Lower leg skin (tissue), 4 donors: ENCODE results near the gene CDH22. TPM values are rescaled to one million over a fixed set of nuclear protein-coding genes. Genes with fewer than 3 reads are reported as not detected.
A peak's percentile ranks its signal among the peaks of the same experiment; 100 is the strongest.

Experiments used
- DNase-seq, 2 donors: peaks; one replicate each; pipeline ENCODE4 v3.0.0-alpha.2; 2019; ENCODE audit warnings: low spot score in 2 of 2
- H3K4me3 ChIP-seq: fragments of 200-600 bp; sonication (generic); 2 replicates; pipeline ENCODE4 v1.5.1; 2017; ENCODE audit warnings: mild to moderate bottlenecking, low read depth; ENCODE audit not compliant: poor library complexity, severe bottlenecking
- POLR2A ChIP-seq, 2 donors: fragments of 450-650 bp; IDR thresholded peaks; one replicate each; pipeline ENCODE4 v1.6.1; 2016 to 2017; ENCODE audit warnings: antibody characterized with exemption in 2 of 2, mild to moderate bottlenecking in 1 of 2, moderate library complexity in 1 of 2
- WGBS, 2 donors: methylation state at CpG; one replicate each; pipeline ENCODE4 v1.1.5; 2018; 5-methylcytosine and 5-hydroxymethylcytosine counted together
- intact Hi-C: fragments of 100-400 bp; cut with DNase I; formaldehyde crosslinking; loops from one replicate; pipeline ENCODE4 v1.15.0; 2023; ENCODE audit warnings: low total_unique reads
- total RNA-seq, 4 donors: library from RNA; depleted of rRNA; stranded (reverse); fragments of >200 nt; gene quantifications; one replicate each; pipeline ENCODE4 v1.1.0, GENCODE V29; 2016
- TF ChIP-seq, protein P1 (sequence below), 3 donors: fragments of 450-650 bp; IDR thresholded peaks; one replicate each; pipeline ENCODE4 v1.5.1; 2016; ENCODE audit warnings: antibody characterized with exemption in 3 of 3, mild to moderate bottlenecking in 3 of 3, moderate library complexity in 2 of 3

CDH22 gene
- total RNA-seq, 4 donors from 2014 or later = 1.6 to 3.0 (median 2.0) TPM

DNA sequence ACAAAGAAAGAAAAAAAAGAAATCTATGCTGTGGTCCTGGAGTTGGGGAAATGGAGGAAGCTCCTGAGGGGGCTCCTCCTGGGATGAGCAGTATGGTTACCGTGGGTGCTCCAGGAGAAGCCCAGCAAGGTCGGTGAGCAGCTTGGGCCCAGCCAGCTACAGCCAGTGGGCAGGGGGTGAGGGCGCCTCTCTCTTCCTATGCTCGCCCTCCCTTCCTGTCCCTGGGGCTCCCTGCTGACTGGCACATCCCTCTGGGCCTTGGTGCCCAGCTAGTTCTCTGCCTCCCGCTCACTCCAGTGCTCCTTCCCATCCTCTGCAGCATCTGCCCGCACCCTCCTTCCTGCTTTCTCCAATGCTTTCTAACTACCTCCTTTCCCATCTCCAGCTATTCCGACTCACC is 173.6 kb downstream of the CDH22 start:
- no peak for TF ChIP-seq POLR2A (IDR thresholded peaks at IDR 0.05)
- TF ChIP-seq, protein P1, sequence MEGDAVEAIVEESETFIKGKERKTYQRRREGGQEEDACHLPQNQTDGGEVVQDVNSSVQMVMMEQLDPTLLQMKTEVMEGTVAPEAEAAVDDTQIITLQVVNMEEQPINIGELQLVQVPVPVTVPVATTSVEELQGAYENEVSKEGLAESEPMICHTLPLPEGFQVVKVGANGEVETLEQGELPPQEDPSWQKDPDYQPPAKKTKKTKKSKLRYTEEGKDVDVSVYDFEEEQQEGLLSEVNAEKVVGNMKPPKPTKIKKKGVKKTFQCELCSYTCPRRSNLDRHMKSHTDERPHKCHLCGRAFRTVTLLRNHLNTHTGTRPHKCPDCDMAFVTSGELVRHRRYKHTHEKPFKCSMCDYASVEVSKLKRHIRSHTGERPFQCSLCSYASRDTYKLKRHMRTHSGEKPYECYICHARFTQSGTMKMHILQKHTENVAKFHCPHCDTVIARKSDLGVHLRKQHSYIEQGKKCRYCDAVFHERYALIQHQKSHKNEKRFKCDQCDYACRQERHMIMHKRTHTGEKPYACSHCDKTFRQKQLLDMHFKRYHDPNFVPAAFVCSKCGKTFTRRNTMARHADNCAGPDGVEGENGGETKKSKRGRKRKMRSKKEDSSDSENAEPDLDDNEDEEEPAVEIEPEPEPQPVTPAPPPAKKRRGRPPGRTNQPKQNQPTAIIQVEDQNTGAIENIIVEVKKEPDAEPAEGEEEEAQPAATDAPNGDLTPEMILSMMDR (IDR thresholded peaks at IDR 0.05) = no peak
- WGBS, 2 donors = 85% methylated on average over 7 of the region's 7 CpGs
- no peak for DNase-seq
- intact Hi-C loops = loop anchor here (10.0 kb wide), 1 partner anchor 210 kb away; no protein-coding TSS in a partner anchor
- H3K4me3 ChIP-seq = no peak overlapping the region

DNA sequence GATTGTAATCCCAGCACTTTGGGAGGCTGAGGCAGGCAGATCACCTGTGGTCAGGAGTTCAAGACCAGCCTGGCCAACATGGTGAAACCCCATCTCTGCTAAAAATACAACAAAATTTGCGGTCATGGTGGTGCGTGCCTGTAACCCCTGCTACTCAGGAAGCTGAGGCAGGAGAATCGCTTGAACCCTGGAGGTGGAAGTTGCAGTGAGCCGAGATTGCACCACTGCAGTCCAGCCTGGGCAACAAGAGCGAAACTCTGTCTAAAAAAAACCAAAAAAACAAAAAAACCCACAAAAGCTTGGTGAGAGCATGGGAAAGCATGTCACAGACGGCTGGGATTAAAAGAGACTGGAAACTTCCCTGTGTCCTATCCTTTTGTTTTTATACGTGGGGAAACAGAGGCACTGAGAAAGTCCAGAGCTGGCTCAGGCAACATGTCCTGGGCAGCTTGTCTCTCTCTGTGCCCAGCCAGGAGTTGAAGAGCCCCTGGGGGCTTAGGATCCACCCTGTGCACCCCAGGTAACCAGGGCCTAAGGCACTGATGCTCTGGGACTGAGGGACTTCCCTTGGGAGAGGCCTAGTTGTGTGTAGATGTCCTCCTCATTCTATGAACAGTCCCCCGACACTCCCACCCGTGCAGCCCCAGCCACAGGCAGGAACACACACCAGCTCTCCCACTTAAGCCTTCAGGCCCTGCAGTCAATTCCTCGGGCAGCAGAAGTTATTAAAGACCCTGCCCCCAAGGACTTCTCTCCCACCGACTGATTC is 174.2 kb downstream of the CDH22 start:
- no peak for DNase-seq
- 75 to 84% methylated on average over 11 of the region's 11 CpGs for WGBS, 2 donors
- intact Hi-C loops = loop anchor here (10.0 kb wide), 1 partner anchor 211 kb away; no protein-coding TSS in a partner anchor
- no peak overlapping the region for H3K4me3 ChIP-seq
- no peak for TF ChIP-seq POLR2A (IDR thresholded peaks at IDR 0.05)
- TF ChIP-seq, protein P1 (IDR thresholded peaks at IDR 0.05) = no peak

DNA sequence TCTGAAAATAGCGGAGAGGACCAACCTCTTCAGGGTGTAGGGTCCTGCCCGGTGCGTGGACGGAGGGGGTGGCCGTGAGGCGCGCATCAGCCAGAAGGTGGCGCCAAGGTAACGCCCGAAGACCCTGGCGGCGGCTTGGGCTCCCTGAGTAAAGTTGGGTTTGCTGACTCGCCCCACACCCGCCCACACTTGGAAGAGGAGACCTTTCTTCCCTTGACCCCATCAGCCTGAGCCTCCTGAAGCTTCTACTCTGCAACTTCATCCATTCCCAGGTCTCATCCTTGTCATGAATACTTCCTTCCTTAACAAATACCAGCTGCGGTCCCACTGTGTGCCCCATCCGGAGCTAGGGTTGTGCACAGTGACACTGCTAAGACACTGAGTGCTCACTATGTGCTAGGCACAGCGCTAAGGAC is 175.6 kb downstream of the CDH22 start:
- WGBS, 2 donors = 9 to 14% methylated on average over 17 of the region's 17 CpGs
- no peak overlapping the region for H3K4me3 ChIP-seq
- DNase-seq = peak; percentile 34 to 93
- TF ChIP-seq POLR2A (IDR thresholded peaks at IDR 0.05) = no peak
- TF ChIP-seq, protein P1 (IDR thresholded peaks at IDR 0.05) = peak in 1 of 3 donors; percentile 35
- intact Hi-C loops = loop anchor here (10.0 kb wide), 1 partner anchor 212 kb away; no protein-coding TSS in a partner anchor

DNA sequence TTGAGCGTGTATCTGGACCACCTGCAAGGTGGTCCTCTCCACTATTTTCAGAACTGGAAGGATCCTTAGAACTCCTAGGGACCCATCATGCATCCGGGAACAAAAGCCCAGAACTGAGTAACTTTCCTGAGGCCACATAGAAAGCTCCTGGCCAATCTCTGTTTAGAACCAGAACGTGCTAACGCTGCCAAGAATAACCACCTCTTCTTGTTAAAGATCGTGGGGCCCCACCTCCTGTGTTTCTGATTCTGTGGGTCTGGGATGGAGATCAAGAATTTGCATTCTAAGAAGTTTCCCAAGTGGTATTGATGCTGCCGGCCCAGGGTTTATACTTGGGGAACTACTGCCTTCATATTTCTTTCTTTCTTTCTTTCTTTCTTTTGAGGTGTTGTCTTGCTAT is 176.9 kb downstream of the CDH22 start:
- H3K4me3 ChIP-seq = no peak overlapping the region
- intact Hi-C loops = loop anchor here (10.0 kb wide), 1 partner anchor 213 kb away; no protein-coding TSS in a partner anchor
- 19 to 26% methylated on average over 6 of the region's 6 CpGs for WGBS, 2 donors
- DNase-seq = no peak
- TF ChIP-seq, protein P1 (IDR thresholded peaks at IDR 0.05) = no peak
- no peak for TF ChIP-seq POLR2A (IDR thresholded peaks at IDR 0.05)

DNA sequence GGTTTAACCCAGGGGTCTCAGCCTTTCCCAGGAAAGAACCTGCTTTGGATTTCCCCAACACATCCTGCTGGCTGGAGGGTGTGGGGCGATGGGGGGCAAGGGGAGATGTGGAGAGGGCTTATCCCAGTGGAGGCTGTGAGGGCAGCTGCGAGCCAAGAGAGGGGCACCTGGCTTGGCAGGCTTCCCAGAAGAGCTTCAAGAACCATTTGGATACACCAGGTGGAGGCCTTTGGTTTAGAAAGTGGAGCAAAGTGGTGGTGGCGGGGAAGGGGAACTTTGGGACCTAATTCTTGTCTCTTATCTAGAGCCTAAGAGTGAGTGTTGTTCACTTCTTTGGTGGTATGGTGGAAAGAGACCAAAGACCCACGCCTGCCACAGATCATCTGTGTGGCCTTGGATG is 177.8 kb downstream of the CDH22 start:
- WGBS, 2 donors = 51 to 54% methylated on average over 4 of the region's 4 CpGs
- intact Hi-C loops = loop anchor here (10.0 kb wide), 1 partner anchor 214 kb away; no protein-coding TSS in a partner anchor
- TF ChIP-seq, protein P1 (IDR thresholded peaks at IDR 0.05) = no peak
- no peak for TF ChIP-seq POLR2A (IDR thresholded peaks at IDR 0.05)

More for the DNA sequence above, 177.8 kb downstream of the CDH22 start:
- no peak for DNase-seq
- no peak overlapping the region for H3K4me3 ChIP-seq
